Keratinocyte (primary cell): ENCODE results near the gene KCNJ9.

Experiments
- EZH2 ChIP-seq: IDR thresholded peaks from one replicate; pipeline ENCODE4 v1.6.1; 2012; ENCODE audit warnings: inconsistent platforms, mild to moderate bottlenecking, low read length, moderate library complexity
- TF ChIP-seq, protein P1 (sequence below), 3 experiments: IDR thresholded peaks in 1 of 3; conservative IDR thresholded peaks in 1 of 3; optimal IDR thresholded peaks in 1 of 3; 2 replicates in 2 of 3; 3 replicates in 1 of 3; pipeline versions ENCODE3 to v1.5.1; 2011; ENCODE audit warnings: low read length in 3 of 3, mild to moderate bottlenecking in 3 of 3, moderate library complexity in 2 of 3, control low read depth in 1 of 3, inconsistent platforms in 1 of 3; ENCODE audit not compliant: insufficient read depth in 2 of 3; ENCODE audit errors: extremely low read depth in 1 of 3

DNA sequence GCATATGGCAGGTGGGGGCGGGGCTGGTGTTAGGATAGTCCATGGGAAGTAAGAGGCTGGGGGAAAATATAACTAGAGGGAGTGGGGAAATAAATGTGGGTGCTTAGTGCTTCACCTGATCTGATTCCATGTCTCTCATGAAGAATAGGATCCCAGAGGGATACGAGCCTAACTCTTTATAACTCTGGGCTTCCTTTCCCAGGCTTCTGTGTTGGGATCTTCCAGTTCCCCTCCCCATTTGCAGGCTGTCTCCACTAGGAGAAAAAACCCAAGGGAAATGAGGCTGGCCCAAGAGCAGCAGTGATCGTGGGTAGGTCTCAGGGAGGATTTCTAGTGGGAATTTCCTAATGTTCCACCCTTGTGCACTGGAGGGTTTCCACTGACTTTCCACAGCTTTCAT is 1.6 kb downstream of the KCNJ9 start:
- TF ChIP-seq, protein P1, sequence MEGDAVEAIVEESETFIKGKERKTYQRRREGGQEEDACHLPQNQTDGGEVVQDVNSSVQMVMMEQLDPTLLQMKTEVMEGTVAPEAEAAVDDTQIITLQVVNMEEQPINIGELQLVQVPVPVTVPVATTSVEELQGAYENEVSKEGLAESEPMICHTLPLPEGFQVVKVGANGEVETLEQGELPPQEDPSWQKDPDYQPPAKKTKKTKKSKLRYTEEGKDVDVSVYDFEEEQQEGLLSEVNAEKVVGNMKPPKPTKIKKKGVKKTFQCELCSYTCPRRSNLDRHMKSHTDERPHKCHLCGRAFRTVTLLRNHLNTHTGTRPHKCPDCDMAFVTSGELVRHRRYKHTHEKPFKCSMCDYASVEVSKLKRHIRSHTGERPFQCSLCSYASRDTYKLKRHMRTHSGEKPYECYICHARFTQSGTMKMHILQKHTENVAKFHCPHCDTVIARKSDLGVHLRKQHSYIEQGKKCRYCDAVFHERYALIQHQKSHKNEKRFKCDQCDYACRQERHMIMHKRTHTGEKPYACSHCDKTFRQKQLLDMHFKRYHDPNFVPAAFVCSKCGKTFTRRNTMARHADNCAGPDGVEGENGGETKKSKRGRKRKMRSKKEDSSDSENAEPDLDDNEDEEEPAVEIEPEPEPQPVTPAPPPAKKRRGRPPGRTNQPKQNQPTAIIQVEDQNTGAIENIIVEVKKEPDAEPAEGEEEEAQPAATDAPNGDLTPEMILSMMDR (optimal IDR thresholded peaks at IDR 0.05 in 1 of 3, IDR thresholded peaks at IDR 0.05 in 1 of 3, conservative IDR thresholded peaks at IDR 0.05 in 1 of 3; ENCODE audit: extremely low read depth in 1 of 3, insufficient read depth in 2 of 3, low read length in 3 of 3), result no peak
- no peak for TF ChIP-seq EZH2
